Testis (tissue), 2 donors: Measurements from ENCODE around the gene PTPRC.

ENCODE experiments used
- POLR2A ChIP-seq: fragments of 450-650 bp; IDR thresholded peaks from one replicate; pipeline ENCODE4 v1.6.1; 2017; ENCODE audit warnings: antibody characterized with exemption, mild to moderate bottlenecking, moderate library complexity
- TF ChIP-seq, protein P1 (sequence below), 3 experiments: fragments of 450-650 bp in 2 of 3; fragments of 200-600 bp in 1 of 3; sonication (generic) in 1 of 3; IDR thresholded peaks; one replicate each; pipeline ENCODE4 v1.5.1; 2016 to 2019; ENCODE audit warnings: antibody characterized with exemption in 3 of 3, mild to moderate bottlenecking in 2 of 3, moderate library complexity in 1 of 3

DNA sequence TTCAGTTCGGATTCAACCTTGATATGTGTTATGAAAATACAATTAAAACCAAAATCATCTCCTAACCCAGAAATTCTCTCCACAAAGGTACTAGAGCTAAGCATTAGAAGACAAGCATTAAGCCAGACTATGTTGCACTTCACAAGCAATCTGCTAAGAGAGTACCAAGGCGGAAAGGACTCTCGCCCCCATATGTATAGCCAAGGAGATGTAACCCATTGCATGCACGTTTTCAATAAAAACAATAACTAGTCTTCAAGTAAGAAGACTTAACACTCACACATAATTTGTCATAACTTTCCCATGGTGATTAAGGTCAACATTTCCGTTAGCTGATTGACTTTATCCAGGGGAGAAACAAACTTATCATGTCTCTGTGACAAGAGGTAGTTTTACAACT is 27.6 kb upstream of the PTPRC start:
- TF ChIP-seq, protein P1, sequence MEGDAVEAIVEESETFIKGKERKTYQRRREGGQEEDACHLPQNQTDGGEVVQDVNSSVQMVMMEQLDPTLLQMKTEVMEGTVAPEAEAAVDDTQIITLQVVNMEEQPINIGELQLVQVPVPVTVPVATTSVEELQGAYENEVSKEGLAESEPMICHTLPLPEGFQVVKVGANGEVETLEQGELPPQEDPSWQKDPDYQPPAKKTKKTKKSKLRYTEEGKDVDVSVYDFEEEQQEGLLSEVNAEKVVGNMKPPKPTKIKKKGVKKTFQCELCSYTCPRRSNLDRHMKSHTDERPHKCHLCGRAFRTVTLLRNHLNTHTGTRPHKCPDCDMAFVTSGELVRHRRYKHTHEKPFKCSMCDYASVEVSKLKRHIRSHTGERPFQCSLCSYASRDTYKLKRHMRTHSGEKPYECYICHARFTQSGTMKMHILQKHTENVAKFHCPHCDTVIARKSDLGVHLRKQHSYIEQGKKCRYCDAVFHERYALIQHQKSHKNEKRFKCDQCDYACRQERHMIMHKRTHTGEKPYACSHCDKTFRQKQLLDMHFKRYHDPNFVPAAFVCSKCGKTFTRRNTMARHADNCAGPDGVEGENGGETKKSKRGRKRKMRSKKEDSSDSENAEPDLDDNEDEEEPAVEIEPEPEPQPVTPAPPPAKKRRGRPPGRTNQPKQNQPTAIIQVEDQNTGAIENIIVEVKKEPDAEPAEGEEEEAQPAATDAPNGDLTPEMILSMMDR (IDR thresholded peaks at IDR 0.05) = no peak
- TF ChIP-seq POLR2A = no peak
